ENCODE measurements around the gene UTF1. TPM values are rescaled to one million over a fixed set of nuclear protein-coding genes. Genes with fewer than 3 reads are reported as not detected.

The UTF1 gene
- total RNA-seq, 1 donor from 2014 or later: not detected

DNA sequence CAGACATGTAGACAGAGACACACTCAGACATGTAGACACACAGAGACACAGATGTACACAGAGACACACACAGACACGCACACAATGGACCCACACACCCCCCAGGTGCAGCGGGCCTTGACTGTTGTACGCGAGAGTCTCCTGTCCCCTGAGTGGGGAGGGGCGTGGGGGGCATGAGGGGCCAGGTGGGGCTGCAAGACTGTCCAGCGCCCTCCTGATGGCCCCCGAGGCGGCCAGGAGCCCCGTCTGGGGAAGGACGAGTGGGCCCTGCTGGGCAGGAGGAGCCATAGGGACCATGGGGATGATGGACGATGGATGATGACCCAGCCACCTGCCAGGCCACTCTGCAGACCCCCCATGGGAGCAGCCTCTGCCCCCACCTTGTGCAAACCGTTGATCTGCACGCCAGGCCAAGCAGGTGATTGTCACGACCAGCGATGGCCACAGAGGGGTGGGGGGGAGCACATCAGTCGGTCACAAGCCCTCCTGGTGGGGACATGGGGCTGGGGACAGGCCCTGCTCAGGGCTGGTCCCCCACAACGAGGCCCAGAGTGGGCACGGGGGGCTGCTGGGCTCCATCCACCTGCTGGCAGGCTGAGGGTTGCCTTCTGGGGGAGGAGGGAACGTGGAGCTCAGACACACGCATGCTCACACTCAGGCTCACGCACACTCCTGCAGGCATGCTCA is 19.2 kb downstream of the UTF1 start:
- no peak for DNase-seq (ENCODE audit: low spot score in 2 of 2, unreplicated experiment in 2 of 2)
- no peak overlapping the region for H3K27ac Mint-ChIP-seq
- peaks cover 18% of the 10 kb centered on the region for H3K27me3 Mint-ChIP-seq (ENCODE audit: low read depth)
- H3K36me3 Mint-ChIP-seq: no peaks in the 10 kb centered on the region
- TF ChIP-seq, protein P1, sequence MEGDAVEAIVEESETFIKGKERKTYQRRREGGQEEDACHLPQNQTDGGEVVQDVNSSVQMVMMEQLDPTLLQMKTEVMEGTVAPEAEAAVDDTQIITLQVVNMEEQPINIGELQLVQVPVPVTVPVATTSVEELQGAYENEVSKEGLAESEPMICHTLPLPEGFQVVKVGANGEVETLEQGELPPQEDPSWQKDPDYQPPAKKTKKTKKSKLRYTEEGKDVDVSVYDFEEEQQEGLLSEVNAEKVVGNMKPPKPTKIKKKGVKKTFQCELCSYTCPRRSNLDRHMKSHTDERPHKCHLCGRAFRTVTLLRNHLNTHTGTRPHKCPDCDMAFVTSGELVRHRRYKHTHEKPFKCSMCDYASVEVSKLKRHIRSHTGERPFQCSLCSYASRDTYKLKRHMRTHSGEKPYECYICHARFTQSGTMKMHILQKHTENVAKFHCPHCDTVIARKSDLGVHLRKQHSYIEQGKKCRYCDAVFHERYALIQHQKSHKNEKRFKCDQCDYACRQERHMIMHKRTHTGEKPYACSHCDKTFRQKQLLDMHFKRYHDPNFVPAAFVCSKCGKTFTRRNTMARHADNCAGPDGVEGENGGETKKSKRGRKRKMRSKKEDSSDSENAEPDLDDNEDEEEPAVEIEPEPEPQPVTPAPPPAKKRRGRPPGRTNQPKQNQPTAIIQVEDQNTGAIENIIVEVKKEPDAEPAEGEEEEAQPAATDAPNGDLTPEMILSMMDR (IDR thresholded peaks at IDR 0.05; ENCODE audit: unreplicated experiment): no peak
- H3K9me3 Mint-ChIP-seq: no peaks in the 10 kb centered on the region
- peaks cover 13% of the 10 kb centered on the region for H3K4me1 Mint-ChIP-seq
- H3K4me3 Mint-ChIP-seq: no peak overlapping the region

DNA sequence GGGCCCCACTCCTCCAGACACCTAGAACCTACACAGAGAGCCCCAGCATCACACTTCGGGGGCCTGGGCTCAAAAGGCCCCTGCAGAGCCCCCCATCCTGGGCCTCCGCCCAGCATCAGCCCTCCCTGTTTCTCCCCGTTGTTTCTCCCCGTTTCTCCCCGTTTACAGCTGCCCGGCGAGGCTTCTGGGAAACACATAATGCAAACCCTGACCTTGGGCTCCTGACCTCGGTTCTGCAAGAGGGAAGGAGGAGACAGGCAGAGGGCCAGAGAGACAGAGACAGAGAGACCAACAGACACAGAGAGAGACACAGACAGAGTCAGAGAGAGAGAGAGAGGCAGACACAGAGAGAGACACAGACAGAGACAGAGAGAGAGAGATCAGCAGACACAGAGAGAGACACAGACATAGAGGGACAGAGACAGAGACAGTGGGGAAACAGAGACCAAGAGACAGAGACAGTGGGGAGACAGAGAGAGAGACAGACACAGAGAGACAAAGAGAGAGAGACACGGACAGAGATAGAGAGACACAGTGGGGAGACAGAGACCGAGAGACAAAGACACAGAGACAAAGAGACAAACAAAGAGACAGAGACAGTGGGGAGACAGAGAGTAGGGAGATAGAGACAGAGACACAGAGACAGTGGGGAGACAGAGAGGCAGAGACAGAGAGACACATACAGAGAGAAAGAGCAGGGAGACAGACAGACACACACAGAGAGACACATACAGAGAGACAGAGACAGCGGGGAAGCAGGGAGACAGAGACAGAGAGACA is 20.1 kb downstream of the UTF1 start:
- Mint-ChIP-seq H3K4me3 (no peak overlapping the region), H3K9me3 (no peaks in the 10 kb centered on the region), H3K36me3 (no peaks in the 10 kb centered on the region), H3K27me3 (ENCODE audit: low read depth) (peaks cover 18% of the 10 kb centered on the region), H3K27ac (no peak overlapping the region), H3K4me1 (peaks cover 19% of the 10 kb centered on the region)
- no peak for DNase-seq (ENCODE audit: low spot score in 2 of 2, unreplicated experiment in 2 of 2)
- TF ChIP-seq, protein P1 (IDR thresholded peaks at IDR 0.05; ENCODE audit: unreplicated experiment): no peak

DNA sequence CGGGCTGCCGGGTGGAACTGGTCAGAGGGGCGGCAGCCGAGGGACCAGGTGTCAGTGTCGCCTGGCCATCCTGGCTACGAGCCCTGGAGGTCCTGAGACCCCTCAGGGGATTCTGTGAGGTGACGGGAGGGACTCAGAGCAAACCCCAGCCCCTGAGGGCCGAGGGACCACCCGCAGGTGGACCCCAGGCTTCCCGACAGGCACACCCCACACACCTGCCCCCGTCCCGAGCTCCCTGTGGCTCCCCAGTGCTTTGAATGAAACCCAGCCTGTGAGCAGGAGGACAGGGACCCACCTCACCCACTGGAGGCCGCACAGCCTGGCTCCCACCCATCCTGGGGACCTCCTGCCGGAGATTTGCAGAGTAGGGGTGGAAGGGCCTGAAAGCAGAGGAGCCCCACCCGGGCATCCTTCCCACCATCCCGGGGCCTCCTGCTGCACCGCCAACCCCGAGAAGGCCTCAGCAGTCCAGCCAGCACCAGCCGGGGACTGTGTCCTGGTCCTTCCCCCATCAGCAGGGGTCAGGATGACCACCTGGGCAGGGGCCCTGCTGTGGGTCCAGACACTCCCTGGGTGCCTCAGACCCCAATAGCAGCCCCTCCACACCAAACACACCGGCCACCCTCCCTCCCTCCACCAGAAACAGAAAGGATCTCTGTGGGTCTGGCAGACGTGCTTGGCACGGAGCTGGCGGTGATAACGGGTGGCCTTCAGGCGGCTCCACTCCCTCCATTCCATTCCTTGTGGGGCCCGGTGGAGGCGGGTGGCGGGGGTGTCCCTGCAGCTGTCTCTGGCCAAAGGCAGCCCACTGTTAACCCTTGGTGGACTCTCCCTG is 21.6 kb downstream of the UTF1 start:
- Mint-ChIP-seq H3K9me3 (no peaks in the 10 kb centered on the region), H3K27ac (no peak overlapping the region), H3K4me1 (peaks cover 15% of the 10 kb centered on the region), H3K4me3 (no peak overlapping the region), H3K27me3 (ENCODE audit: low read depth) (peaks cover 18% of the 10 kb centered on the region), H3K36me3 (no peaks in the 10 kb centered on the region)
- DNase-seq (ENCODE audit: low spot score in 2 of 2, unreplicated experiment in 2 of 2): no peak
- TF ChIP-seq, protein P1 (IDR thresholded peaks at IDR 0.05; ENCODE audit: unreplicated experiment): no peak

DNA sequence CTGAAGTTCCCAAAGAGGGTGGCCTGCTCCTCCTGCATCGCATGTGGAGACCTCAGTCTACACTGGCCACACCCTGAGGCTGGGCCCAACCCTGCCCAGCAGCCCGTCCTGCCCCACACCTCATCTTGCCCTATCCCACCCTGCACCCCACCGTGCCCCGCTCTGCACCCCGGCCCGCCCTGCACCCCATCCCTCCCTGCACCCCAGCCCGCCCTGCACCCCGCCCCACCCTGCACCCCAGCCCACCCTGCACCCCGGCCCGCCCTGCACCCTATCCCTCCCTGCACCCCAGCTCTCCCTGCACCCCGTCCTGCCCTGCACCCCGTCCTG is 22.2 kb downstream of the UTF1 start:
- peaks cover 19% of the 10 kb centered on the region for H3K27me3 Mint-ChIP-seq (ENCODE audit: low read depth)
- no peak overlapping the region for H3K4me3 Mint-ChIP-seq
- peaks cover 14% of the 10 kb centered on the region for H3K4me1 Mint-ChIP-seq
- no peak for DNase-seq (ENCODE audit: low spot score in 2 of 2, unreplicated experiment in 2 of 2)
- TF ChIP-seq, protein P1 (IDR thresholded peaks at IDR 0.05; ENCODE audit: unreplicated experiment): no peak
- no peaks in the 10 kb centered on the region for H3K36me3 Mint-ChIP-seq
- H3K27ac Mint-ChIP-seq: no peak overlapping the region
- no peaks in the 10 kb centered on the region for H3K9me3 Mint-ChIP-seq

DNA sequence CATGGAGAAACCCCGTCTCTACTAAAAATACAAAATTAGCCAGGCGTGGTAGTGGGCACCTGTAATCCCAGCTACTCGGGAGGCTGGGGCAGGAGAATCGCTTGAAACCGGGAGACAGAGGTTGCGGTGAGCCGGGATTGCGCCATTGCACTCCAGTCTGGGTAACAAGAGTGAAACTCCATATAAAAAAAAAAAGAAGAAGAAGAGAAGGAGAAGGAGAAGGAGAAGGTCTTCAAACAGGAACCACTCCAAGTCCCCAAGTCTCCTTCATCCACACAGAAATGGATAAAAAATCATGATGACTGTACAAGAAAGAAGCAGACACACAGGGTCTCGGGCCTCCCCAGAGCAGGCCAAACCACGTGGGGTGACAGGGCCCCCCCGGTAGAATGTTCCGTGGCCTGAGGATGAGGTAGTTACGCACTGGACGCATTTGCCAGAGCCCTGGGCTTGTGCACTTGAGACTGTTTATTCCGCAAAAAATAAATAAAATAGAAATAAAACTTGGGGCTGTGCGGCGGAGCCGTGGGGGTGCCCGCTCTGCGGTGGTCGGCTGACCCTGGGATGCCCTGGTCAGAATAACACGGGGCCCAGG is 23.4 kb downstream of the UTF1 start:
- peaks cover 23% of the 10 kb centered on the region for H3K27me3 Mint-ChIP-seq (ENCODE audit: low read depth)
- H3K36me3 Mint-ChIP-seq: no peaks in the 10 kb centered on the region
- H3K9me3 Mint-ChIP-seq: no peaks in the 10 kb centered on the region
- DNase-seq (ENCODE audit: low spot score in 2 of 2, unreplicated experiment in 2 of 2): no peak
- no peak overlapping the region for H3K27ac Mint-ChIP-seq
- H3K4me3 Mint-ChIP-seq: no peak overlapping the region
- H3K4me1 Mint-ChIP-seq: peaks cover 18% of the 10 kb centered on the region
- TF ChIP-seq, protein P1 (IDR thresholded peaks at IDR 0.05; ENCODE audit: unreplicated experiment): no peak

Data from mesothelial cell of epicardium (in vitro differentiated cells).